SK-N-SH (cell line): ENCODE data around the gene RSPH4A. TPM values are rescaled to one million over a fixed set of nuclear protein-coding genes. Genes with fewer than 3 reads are reported as not detected.

Experiments
- CTCF ChIA-PET: fragments of 300-600, 350-600 bp; formaldehyde crosslinking; extraction: SDS; loops from one replicate; lab custom pipeline; 2021; lab: Yijun Ruan, JAX
- POLR2A ChIA-PET: fragments of 350-600 bp; sonication (Branson Sonifier 250); formaldehyde crosslinking; extraction: SDS; loops from one replicate; lab custom pipeline; 2020; ENCODE audit warnings: antibody characterized with exemption, inconsistent platforms; lab: Yijun Ruan, JAX
- DNase-seq: peaks from one replicate; pipeline ENCODE4 v3.0.0; 2012
- H2AFZ ChIP-seq: fragments of 200-600 bp; sonication (generic); 2 replicates; pipeline ENCODE4 v1.8.1; 2016; ENCODE audit warnings: antibody characterized with exemption, mild to moderate bottlenecking, low read depth
- H3F3A ChIP-seq: fragments of 200-600 bp; sonication (generic); replicated peaks from 2 replicates; pipeline ENCODE3; 2016; ENCODE audit warnings: antibody characterized with exemption, mild to moderate bottlenecking; ENCODE audit not compliant: insufficient read depth
- H3K27ac ChIP-seq, 2 experiments: fragments of 200-500 bp in 1 of 2; fragments of 200-600 bp in 1 of 2; sonication (Bioruptor generic) in 1 of 2; sonication (generic), shearing (Covaris generic) in 1 of 2; 2 replicates each; pipeline versions ENCODE4 v1.5.1 to v1.6.1; 2014 to 2016; ENCODE audit warnings: low read depth in 2 of 2, inconsistent platforms in 1 of 2, low read length in 1 of 2, mild to moderate bottlenecking in 1 of 2, mixed read lengths in 1 of 2
- H3K27me3 ChIP-seq: fragments of 200-600 bp; sonication (generic), shearing (Covaris generic); 2 replicates; pipeline ENCODE4 v1.6.1; 2016; ENCODE audit warnings: mixed run types; ENCODE audit not compliant: insufficient read depth
- H3K36me3 ChIP-seq, 2 experiments: fragments of 200-500 bp in 1 of 2; fragments of 200-600 bp in 1 of 2; sonication (Bioruptor generic) in 1 of 2; sonication (generic) in 1 of 2; replicated peaks in 1 of 2; 2 replicates each; pipeline versions ENCODE3 to v1.5.1; 2014 to 2016; ENCODE audit warnings: low read length in 1 of 2, mild to moderate bottlenecking in 1 of 2; ENCODE audit not compliant: insufficient read depth in 2 of 2, control insufficient read depth in 1 of 2
- H3K4me1 ChIP-seq, 2 experiments: fragments of 200-500 bp in 1 of 2; fragments of 200-600 bp in 1 of 2; sonication (Bioruptor generic) in 1 of 2; sonication (generic), shearing (Covaris generic) in 1 of 2; 2 replicates each; pipeline versions ENCODE4 v1.5.1 to v1.6.1; 2014 to 2016; ENCODE audit warnings: low read depth in 1 of 2, low read length in 1 of 2, mixed run types in 1 of 2; ENCODE audit not compliant: insufficient read depth in 2 of 2, control insufficient read depth in 1 of 2
- H3K4me2 ChIP-seq: fragments of 200-600 bp; sonication (generic), shearing (Covaris generic); 2 replicates; pipeline ENCODE4 v1.6.1; 2017; ENCODE audit warnings: mixed run types
- H3K4me3 ChIP-seq, 2 experiments: fragments of 200-500 bp in 1 of 2; fragments of 200-600 bp in 1 of 2; sonication (Bioruptor generic) in 1 of 2; sonication (generic), shearing (Covaris generic) in 1 of 2; 2 replicates each; pipeline versions ENCODE4 v1.5.1 to v1.8.1; 2014 to 2016; ENCODE audit warnings: low read depth in 2 of 2, inconsistent platforms in 1 of 2, low read length in 1 of 2, mild to moderate bottlenecking in 1 of 2, mixed read lengths in 1 of 2, moderate library complexity in 1 of 2
- H3K79me2 ChIP-seq: fragments of 200-600 bp; sonication (generic); 2 replicates; pipeline ENCODE4 v1.8.1; 2017; ENCODE audit warnings: mild to moderate bottlenecking; ENCODE audit not compliant: insufficient read depth
- H3K9ac ChIP-seq: fragments of 200-600 bp; sonication (generic); 2 replicates; pipeline ENCODE4 v1.6.1; 2017; ENCODE audit warnings: mixed run types
- H3K9me2 ChIP-seq: fragments of 200-600 bp; sonication (generic); 2 replicates; pipeline ENCODE4 v1.6.1; 2017; ENCODE audit warnings: mixed run types
- H3K9me3 ChIP-seq: fragments of 200-600 bp; sonication (generic); 2 replicates; pipeline ENCODE4 v1.6.1; 2017; ENCODE audit warnings: mixed run types, mild to moderate bottlenecking, moderate library complexity
- H4K20me1 ChIP-seq: fragments of 200-600 bp; sonication (generic); 2 replicates; pipeline ENCODE4 v1.6.1; 2017; ENCODE audit warnings: mild to moderate bottlenecking, mixed run types; ENCODE audit not compliant: insufficient read depth
- CTCF ChIP-seq: fragments of 200-600 bp; sonication (generic); IDR thresholded peaks from 2 replicates; pipeline ENCODE4 v1.6.1; 2017; ENCODE audit warnings: antibody characterized with exemption, mild to moderate bottlenecking, moderate library complexity
- ELF1 ChIP-seq: IDR thresholded peaks from 2 replicates; pipeline ENCODE4 v1.4.0; 2012
- EP300 ChIP-seq, 2 experiments: IDR thresholded peaks; 2 replicates each; pipeline versions ENCODE4 v1.4.0 to v1.6.1; 2012; ENCODE audit warnings: borderline replicate concordance in 1 of 2, low read depth in 1 of 2, low read length in 1 of 2
- EZH2phosphoT487 ChIP-seq: fragments of 200-600 bp; sonication (generic); IDR thresholded peaks from 2 replicates; pipeline ENCODE4 v1.6.1; 2017; ENCODE audit warnings: low read depth, mixed run types, mild to moderate bottlenecking, antibody characterized with exemption, moderate library complexity, borderline replicate concordance
- FOXJ3 ChIP-seq: sonication (generic); formaldehyde crosslinking; IDR thresholded peaks from 2 replicates; pipeline ENCODE4 v1.5.1; 2020; ENCODE audit warnings: mild to moderate bottlenecking, missing genetic modification reagents
- FOXM1 ChIP-seq: IDR thresholded peaks from 2 replicates; pipeline ENCODE4 v1.4.0; 2012; ENCODE audit warnings: low read depth, mild to moderate bottlenecking
- GABPA ChIP-seq: IDR thresholded peaks from 2 replicates; pipeline ENCODE4 v1.4.0; 2012; ENCODE audit warnings: low read depth, mild to moderate bottlenecking
- IRF3 ChIP-seq: fragments of 150-350 bp; IDR thresholded peaks from 2 replicates; pipeline ENCODE4 v1.6.1; 2016; ENCODE audit warnings: mild to moderate bottlenecking, low read depth, low read length
- JUND ChIP-seq: IDR thresholded peaks from 2 replicates; pipeline ENCODE4 v1.4.0; 2012
- MEF2A ChIP-seq: IDR thresholded peaks from 2 replicates; pipeline ENCODE4 v1.4.0; 2012; ENCODE audit warnings: low read depth, borderline replicate concordance
- MXI1 ChIP-seq: IDR thresholded peaks from 2 replicates; pipeline ENCODE4 v1.6.1; 2012; ENCODE audit warnings: mild to moderate bottlenecking, low read depth, low read length, improper control_type of control experiment
- NFIC ChIP-seq: IDR thresholded peaks from 2 replicates; pipeline ENCODE4 v1.4.0; 2012; ENCODE audit warnings: borderline replicate concordance
- PBX3 ChIP-seq: IDR thresholded peaks from 2 replicates; pipeline ENCODE4; 2012
- POLR2AphosphoS5 ChIP-seq: IDR thresholded peaks from 2 replicates; pipeline ENCODE4 v1.6.1; 2012; ENCODE audit warnings: low read depth, low read length
- RAD21 ChIP-seq: IDR thresholded peaks from 2 replicates; pipeline ENCODE4 v1.6.1; 2012; ENCODE audit warnings: mild to moderate bottlenecking, low read length
- RCOR1 ChIP-seq: fragments of 150-350 bp; IDR thresholded peaks from 2 replicates; pipeline ENCODE4 v1.6.1; 2017; ENCODE audit warnings: antibody characterized with exemption, low read length
- REST ChIP-seq: IDR thresholded peaks from 2 replicates; pipeline ENCODE4 v1.6.1; 2012; ENCODE audit warnings: mild to moderate bottlenecking, low read depth, low read length, moderate library complexity
- SIN3A ChIP-seq: IDR thresholded peaks from 2 replicates; pipeline ENCODE4 v1.6.1; 2012; ENCODE audit warnings: low read depth, mild to moderate bottlenecking, low read length, moderate library complexity, borderline replicate concordance
- TAF1 ChIP-seq: IDR thresholded peaks from 2 replicates; pipeline ENCODE4 v1.6.1; 2012; ENCODE audit warnings: low read depth, mild to moderate bottlenecking, low read length, moderate library complexity, borderline replicate concordance
- USF1 ChIP-seq: IDR thresholded peaks from 2 replicates; pipeline ENCODE4 v1.4.0; 2012; ENCODE audit warnings: low read depth, borderline replicate concordance
- ZBTB33 ChIP-seq: IDR thresholded peaks from 2 replicates; pipeline ENCODE4 v1.4.0; 2012; ENCODE audit warnings: low read depth, borderline replicate concordance
- WGBS: methylation state at CpG from one replicate; pipeline ENCODE4 v1.1.6; 2017; ENCODE audit warnings: low lambda C conversion rate; 5-methylcytosine and 5-hydroxymethylcytosine counted together
- polyA plus RNA-seq, 3 experiments: library from polyadenylated mRNA; depleted of rRNA; stranded (reverse); fragments of >200 nt; gene quantifications; 2 replicates each; pipeline ENCODE4 v1.2.3, GENCODE V29; 2012

Gene RSPH4A
- polyA plus RNA-seq, 1 of the 3 experiments (the other 2 are of a cell fraction) = 0.30 TPM

- peak within 1 kb of the TSS; percentile 84 to 96 for H3K27ac ChIP-seq
- DNase-seq = peak; percentile 97
- H3K9me2 ChIP-seq = no peaks in the 10 kb centered on the region
- peaks cover 6 to 15% of the 10 kb centered on the region in 2 experiments for H3K36me3 ChIP-seq
- no peaks in the 10 kb centered on the region for H4K20me1 ChIP-seq
- peaks cover 11% of the 10 kb centered on the region for H3F3A ChIP-seq
- H3K4me2 ChIP-seq = peak within 1 kb of the TSS; percentile 80
- H3K79me2 ChIP-seq = peaks cover 63% of the 10 kb centered on the region
- ChIA-PET POLR2A (interaction anchor here (1.0 to 2.6 kb wide), 7 partner anchors 8 to 471 kb away, joined by 3 to 12 read pairs (median 4); partner anchors contain the start of genes NT5DC1, TSPYL1 and TSPYL4), CTCF (interaction anchor here (0.6 to 5.4 kb wide), 15 partner anchors 11 to 356 kb away, joined by 3 to 38 read pairs (median 4); partner anchors contain the start of genes CALHM4 and ZUP1)
- peak within 1 kb of the TSS; percentile 89 for H3K9ac ChIP-seq
- H3K9me3 ChIP-seq = no peaks in the 10 kb centered on the region
- peak within 1 kb of the TSS; percentile 85 for H2AFZ ChIP-seq
- H3K4me1 ChIP-seq = peaks cover 4 to 6% of the 10 kb centered on the region in 2 experiments; a peak in 3 of 4 replicates
- H3K27me3 ChIP-seq = no peaks in the 10 kb centered on the region
- peak within 1 kb of the TSS; percentile 97 to 98 for H3K4me3 ChIP-seq
- WGBS = 2% methylated on average over 17 of the region's 62 CpGs
- TF ChIP-seq FOXM1 = no peak; the same call in 1 of the 2 replicates
- no peak for TF ChIP-seq ZBTB33
- peak; percentile 80 for TF ChIP-seq IRF3
- peak; percentile 65 for TF ChIP-seq ELF1
- TF ChIP-seq EZH2phosphoT487 = no peak
- TF ChIP-seq RCOR1 = peak; percentile 5; the same call in 1 of the 2 replicates
- TF ChIP-seq MEF2A = no peak
- TF ChIP-seq GABPA = no peak; the same call in 1 of the 2 replicates
- TF ChIP-seq SIN3A = peak; percentile 83; the same call in 1 of the 2 replicates
- peak; percentile 97 for TF ChIP-seq MXI1
- peak; percentile 77; the same call in 1 of the 2 replicates for TF ChIP-seq TAF1
- TF ChIP-seq USF1 = no peak
- TF ChIP-seq CTCF = no peak
- TF ChIP-seq NFIC = no peak
- TF ChIP-seq REST = no peak
- TF ChIP-seq PBX3 = no peak; the same call in none of the 2 replicates
- no peak for TF ChIP-seq FOXJ3 (CRISPR knock-in tag)
- TF ChIP-seq JUND = no peak
- TF ChIP-seq RAD21 = no peak
- no peak for TF ChIP-seq EP300 (IDR thresholded peaks at IDR 0.05; ENCODE audit: borderline replicate concordance in 1 of 2, low read depth in 1 of 2, low read length in 1 of 2)
- TF ChIP-seq POLR2AphosphoS5 = peak; percentile 92
These were observed 45.2 kb upstream of the RSPH4A start, which contains the start of gene RWDD1 for GRCh38 chr6:116570856-116571682. RWDD1 (plus strand) TSS chr6:116571504; CDS start chr6:116571583, 79 bp downstream.
